Testis (tissue), 2 donors: ENCODE measurements around the gene THY1.

Experiments
- POLR2A ChIP-seq: fragments of 450-650 bp; IDR thresholded peaks from one replicate; pipeline ENCODE4 v1.6.1; 2017; ENCODE audit warnings: antibody characterized with exemption, mild to moderate bottlenecking, moderate library complexity
- TF ChIP-seq, protein P1 (sequence below), 3 experiments: fragments of 450-650 bp in 2 of 3; fragments of 200-600 bp in 1 of 3; sonication (generic) in 1 of 3; IDR thresholded peaks; one replicate each; pipeline ENCODE4 v1.5.1; 2016 to 2019; ENCODE audit warnings: antibody characterized with exemption in 3 of 3, mild to moderate bottlenecking in 2 of 3, moderate library complexity in 1 of 3

DNA sequence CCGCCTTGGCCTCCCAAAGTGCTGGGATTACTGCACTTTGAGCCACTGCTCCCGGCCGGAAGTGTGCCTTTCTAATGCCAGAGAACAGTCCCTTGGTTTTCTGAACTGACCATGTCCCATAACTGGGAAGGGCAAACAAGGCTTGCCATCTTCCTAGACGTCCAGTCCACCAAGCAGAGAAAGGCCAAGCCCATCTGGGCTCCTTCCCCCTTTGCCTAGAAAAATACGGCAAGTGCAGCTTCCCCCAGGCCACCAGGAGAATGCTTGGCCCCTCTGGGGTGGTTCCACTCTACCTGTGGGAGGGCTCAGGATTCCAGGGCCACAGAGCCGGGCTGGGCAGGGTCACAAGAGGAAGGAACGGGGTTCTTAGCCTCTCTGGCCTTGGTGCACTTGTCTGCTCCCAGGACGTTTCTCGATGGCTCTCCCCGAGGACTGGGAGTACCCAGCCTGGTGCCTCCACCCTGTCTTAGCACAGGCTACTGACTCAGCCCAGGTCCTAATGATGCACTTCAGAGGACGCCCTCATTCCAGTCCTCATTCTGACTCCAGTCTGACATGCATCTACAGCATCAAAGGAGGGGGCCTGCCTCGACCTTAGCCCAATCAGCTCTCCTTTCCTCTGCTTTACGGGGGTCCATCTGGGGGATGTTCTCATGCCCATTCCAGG, 42.7 kb downstream of the THY1 start:
- TF ChIP-seq, protein P1, sequence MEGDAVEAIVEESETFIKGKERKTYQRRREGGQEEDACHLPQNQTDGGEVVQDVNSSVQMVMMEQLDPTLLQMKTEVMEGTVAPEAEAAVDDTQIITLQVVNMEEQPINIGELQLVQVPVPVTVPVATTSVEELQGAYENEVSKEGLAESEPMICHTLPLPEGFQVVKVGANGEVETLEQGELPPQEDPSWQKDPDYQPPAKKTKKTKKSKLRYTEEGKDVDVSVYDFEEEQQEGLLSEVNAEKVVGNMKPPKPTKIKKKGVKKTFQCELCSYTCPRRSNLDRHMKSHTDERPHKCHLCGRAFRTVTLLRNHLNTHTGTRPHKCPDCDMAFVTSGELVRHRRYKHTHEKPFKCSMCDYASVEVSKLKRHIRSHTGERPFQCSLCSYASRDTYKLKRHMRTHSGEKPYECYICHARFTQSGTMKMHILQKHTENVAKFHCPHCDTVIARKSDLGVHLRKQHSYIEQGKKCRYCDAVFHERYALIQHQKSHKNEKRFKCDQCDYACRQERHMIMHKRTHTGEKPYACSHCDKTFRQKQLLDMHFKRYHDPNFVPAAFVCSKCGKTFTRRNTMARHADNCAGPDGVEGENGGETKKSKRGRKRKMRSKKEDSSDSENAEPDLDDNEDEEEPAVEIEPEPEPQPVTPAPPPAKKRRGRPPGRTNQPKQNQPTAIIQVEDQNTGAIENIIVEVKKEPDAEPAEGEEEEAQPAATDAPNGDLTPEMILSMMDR (IDR thresholded peaks at IDR 0.05): no peak
- TF ChIP-seq POLR2A: no peak
